HG03558 (cell line): Measurements from ENCODE around the gene NARF.
"Not testable (repeated sequence)": the region's sequence is repeated elsewhere in the genome, so short reads cannot be mapped to it uniquely, and the experiment has no call there.

Source experiments
- ATAC-seq: cut with Tn5 transposase; IDR thresholded peaks from one replicate; pipeline ENCODE4 v1.9.1; 2021; ENCODE audit warnings: moderate number of reproducible peaks; ENCODE audit not compliant: unreplicated experiment; ENCODE audit errors: extremely low read depth

NARF gene

GRCh38 chr17:82458179-82458884 lies at the start of gene NARF:
Gene NARF, plus strand, starts transcription at chr17:82458741. Its CDS starts 63 bp downstream, at chr17:82458804.
- ATAC-seq = peak; percentile 71

- ATAC-seq = no peak
Measured at GRCh38 chr17:82408938-82409318, 49.6 kb upstream of the NARF start.

GRCh38 chr17:82410014-82410716 lies 48.4 kb upstream of the NARF start:
- ATAC-seq = no peak

DNA sequence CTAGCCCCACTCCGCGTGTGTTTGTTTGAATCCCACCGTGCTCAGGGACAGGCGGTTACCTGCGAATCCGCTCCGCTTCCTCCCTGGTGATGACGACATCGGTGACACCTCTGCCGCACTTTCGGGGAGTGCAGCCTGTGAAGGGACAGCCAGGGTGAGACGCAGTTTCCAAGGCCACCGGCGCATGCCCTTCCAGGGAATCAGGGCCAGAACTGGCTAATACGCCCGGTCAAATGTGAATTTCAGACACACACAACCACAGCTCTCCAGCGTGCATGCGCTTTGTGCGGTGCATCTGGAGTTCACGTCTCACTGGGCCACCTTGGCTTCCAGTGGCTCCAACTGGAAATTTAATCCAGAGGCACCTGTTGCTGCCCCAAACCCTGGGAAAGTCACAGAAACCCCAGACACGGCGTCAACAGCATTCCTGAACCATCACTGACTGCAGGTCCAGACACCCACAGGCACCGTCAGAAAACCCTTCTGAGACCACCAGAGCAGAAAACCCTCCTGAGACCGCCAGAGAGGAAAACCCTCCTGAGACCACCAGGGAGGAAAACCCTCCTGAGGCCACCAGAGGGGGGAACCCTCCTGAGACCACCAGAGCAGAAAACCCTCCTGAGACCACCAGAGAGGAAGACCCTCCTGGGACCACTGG lies 47.0 kb upstream of the NARF start:
- no peak for ATAC-seq

GRCh38 chr17:82412081-82412480 lies 46.5 kb upstream of the NARF start:
- ATAC-seq = not testable (repeated sequence)

GRCh38 chr17:82412535-82413520 lies 45.7 kb upstream of the NARF start:
- ATAC-seq = no peak

GRCh38 chr17:82414548-82415281 lies 43.8 kb upstream of the NARF start:
- ATAC-seq = no peak

DNA sequence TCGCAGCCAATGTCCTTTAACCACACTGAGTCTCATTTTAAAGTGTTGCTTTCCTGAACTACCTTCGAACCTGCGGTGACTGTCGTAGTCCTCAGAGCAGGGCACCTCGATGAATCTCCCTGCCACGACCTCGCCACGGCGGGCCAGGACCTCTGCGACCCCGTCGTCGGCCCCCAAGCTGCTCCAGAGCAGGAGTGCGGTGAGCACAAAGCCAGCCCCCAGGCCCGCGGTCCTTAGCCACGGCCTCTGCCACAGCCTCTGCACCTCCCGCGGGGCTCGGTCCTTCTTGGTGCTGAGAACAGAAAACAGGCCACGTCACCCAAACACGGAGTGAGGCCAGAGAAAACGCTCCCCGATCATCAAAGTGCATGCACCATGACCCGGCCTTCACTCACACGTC lies 43.2 kb upstream of the NARF start:
- no peak for ATAC-seq

DNA sequence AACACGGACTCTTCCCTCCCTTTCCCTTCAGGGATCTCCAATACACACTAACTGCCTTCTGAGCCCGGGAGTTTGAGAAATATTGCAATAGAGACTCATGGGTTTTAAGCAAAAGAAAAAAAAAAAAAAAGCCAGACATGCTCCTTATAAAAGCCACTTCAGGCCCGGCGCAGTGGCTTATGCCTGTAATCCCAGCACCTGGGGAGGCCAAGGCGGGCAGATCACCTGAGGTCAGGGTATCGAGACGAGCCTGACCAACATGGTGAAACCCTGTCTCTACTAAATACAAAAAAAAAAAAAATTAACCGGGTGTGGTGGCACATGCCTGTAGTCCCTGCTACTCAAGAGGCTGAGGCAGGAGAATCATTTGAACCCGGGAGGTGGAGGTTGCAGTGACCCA lies 42.8 kb upstream of the NARF start:
- ATAC-seq = no peak

DNA sequence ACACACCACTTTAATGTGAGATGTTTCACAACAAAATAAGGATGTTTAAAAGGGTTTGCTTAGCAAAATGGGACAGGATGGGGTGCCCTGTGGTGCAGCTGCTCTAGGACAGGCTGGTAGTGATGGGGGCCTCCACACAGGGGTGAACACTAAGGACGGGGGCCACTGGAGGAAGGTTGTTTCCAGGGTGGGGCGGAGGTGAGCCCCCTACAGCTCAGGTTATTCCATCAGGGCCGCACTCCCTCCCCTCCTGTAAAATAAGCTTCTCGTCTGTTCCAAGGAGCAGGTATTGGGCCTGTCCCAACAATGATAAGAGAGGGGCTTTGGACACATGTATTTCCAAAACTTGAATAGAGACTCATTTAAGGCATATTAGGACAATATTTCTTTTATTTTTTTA lies 42.3 kb upstream of the NARF start:
- no peak for ATAC-seq

DNA sequence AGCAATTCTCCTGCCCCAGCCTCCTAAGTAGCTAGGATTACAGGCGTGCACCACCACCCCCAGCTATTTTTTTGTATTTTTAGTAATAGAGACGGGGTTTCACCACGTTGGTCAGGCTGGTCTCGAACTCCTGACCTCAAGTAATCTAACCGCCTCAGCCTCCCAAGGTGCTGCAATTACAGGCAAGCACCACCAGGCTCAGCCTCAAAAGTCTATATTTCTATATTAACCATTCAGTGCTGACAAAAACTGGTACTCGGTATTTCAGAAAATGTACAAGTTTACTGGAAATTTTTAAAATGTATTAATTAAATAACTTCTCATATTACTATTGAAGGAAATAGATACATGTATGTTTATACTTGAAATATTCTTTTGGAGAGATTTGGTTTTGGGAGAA lies 41.8 kb upstream of the NARF start:
- ATAC-seq = no peak

DNA sequence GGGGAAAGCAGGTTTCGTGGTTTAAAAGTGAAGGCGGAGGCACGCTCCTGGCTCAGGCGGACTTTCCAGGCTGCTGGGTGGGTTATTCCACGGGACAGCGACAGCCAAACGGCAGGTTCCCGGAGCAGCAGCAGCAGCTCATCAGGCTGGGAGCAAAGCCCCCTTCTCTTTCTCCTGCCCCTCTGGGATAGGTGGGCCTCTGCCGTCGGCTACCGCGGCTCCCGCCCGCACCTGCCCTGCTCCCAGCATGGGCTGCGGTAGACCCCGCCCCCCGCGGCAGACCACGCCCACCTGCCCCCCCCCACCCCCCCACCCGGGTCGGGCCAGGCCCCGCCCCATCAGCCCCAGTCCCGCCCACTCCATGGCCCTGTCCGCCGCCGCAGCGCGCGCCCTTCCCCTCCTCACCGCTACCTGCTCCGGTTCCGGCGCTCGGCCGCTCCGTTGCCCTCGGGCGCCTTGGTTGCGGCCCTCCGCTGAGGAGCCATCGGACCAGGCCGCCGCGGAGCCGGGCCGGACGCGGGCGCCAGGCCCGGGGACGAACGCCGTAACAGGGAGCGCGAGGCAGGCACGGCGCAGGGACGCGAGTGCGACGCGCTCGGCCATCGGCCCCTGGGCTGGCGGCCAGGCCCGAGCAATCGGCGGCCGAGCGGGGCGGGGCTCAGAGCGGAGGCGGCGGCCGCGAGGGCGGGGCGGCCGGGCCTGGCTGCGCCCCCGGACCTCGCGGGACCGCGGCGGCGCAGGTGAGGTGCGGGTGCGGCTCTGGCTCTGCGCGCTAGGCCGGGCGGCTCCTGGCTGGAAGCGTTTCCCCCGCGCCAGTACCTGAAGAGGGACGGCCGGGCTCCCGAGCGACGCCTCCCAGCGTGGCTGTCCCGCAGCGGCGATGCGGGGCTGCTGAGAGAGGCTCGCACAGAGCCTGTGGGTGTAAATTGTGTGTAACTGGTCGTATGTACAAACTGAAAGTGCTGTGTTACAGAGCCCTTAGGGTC lies 40.2 kb upstream of the NARF start, which contains the start of the genes HEXD and OGFOD3:
HEXD (plus strand) TSS at position 347 of the 986 bp plus-strand sequence. CDS start 1,453 bp downstream, outside the sequence.
OGFOD3 (minus strand) TSS at position 586 of the 986 bp plus-strand sequence; CDS start at position 485, 101 bp downstream.
- peak; percentile 66 for ATAC-seq

- no peak for ATAC-seq
Measured at GRCh38 chr17:82419540-82419939, 39.0 kb upstream of the NARF start.

- ATAC-seq = no peak
Measured at GRCh38 chr17:82424001-82424862, 34.3 kb upstream of the NARF start.

GRCh38 chr17:82424863-82425159 lies 33.7 kb upstream of the NARF start:
- no peak for ATAC-seq

GRCh38 chr17:82428546-82428945 lies 30.0 kb upstream of the NARF start:
- no peak for ATAC-seq

DNA sequence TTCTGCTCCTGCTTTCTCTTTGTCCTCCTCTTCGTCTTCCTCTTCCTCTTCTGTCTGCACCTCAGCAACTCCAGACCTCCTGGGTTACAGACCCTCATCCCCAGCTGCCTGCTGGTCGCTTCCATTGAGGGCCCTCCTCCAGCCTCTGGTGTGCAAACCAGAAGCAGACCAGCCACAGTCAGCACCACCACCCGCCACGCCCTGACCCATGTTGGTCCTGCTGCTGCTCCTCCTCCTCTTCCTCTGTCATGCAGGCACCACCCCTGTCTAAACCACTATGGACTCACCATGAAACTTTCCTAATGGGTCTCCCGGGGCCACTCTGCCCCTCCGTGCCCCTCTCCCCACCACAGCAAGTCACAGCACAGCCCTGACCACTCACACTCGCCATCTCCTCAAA lies 28.7 kb upstream of the NARF start:
- ATAC-seq = no peak
